ENCODE results near the gene LRRC49. TPM values are rescaled to one million over a fixed set of nuclear protein-coding genes. Genes with fewer than 3 reads are reported as not detected.

Gene LRRC49
- total and polyA plus RNA-seq, 7 donors: 0.44 to 4.4 (median 1.7) TPM

DNA sequence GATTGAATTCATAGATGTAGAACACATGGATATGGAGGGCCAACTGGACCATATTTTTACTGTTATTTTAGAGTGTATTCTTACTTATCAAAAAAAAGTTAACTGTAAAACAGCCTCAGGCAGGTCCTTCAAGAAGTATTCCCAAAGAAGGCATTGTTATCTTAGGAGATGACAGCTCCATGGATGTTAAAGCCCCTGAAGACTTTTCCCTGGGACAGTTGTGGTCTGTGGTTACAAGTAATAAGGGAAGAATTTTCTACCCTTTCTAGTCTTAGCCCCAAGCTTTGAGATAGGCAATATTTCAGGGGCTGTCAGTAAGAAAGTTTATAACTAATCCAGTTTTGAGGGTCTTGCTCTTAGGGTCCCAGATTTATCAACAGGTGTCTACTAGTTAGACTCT is 62.5 kb downstream of the LRRC49 start:
- Histone ChIP-seq H3K4me3 (no peak overlapping the region), H3K4me1 (no peaks in the 10 kb centered on the region), H3K9me3 (peaks cover 4% of the 10 kb centered on the region), H3K27me3 (ENCODE audit: insufficient read depth in 3 of 3, low read length in 2 of 3) (no peaks in the 10 kb centered on the region), H3K36me3 (ENCODE audit: insufficient read depth in 1 of 2, low read depth in 1 of 2) (no peaks in the 10 kb centered on the region), H3K27ac (no peak overlapping the region)
- intact Hi-C loops (cut with DNase I): no loop called here
- TF ChIP-seq CTCF (IDR thresholded peaks at IDR 0.05): no peak
- DNase-seq (no peak), ATAC-seq (no peak)

GRCh38 chr15:70956201-70956995 is 63.8 kb downstream of the LRRC49 start:
- no peak for TF ChIP-seq CTCF (IDR thresholded peaks at IDR 0.05)
- 74 to 84% (median 78%) methylated on average over 3 of the region's 3 CpGs for WGBS, 3 donors
- ATAC-seq: no peak
- H3K9me3 ChIP-seq: no peaks in the 10 kb centered on the region
- intact Hi-C loops (cut with DNase I): no loop called here
- no peak overlapping the region for H3K4me3 ChIP-seq
- DNase-seq: no peak
- H3K27ac ChIP-seq: no peak overlapping the region
- no peaks in the 10 kb centered on the region for H3K36me3 ChIP-seq (ENCODE audit: insufficient read depth in 1 of 2, low read depth in 1 of 2)
- H3K27me3 ChIP-seq (ENCODE audit: insufficient read depth in 3 of 3, low read length in 2 of 3): no peaks in the 10 kb centered on the region
- no peaks in the 10 kb centered on the region for H3K4me1 ChIP-seq

- intact Hi-C loops (cut with DNase I): no loop called here
- ATAC-seq (no peak), DNase-seq (no peak)
- H3K4me1 ChIP-seq: no peaks in the 10 kb centered on the region
- no peak overlapping the region for H3K4me3 ChIP-seq
- H3K27ac ChIP-seq: no peak overlapping the region
- no peaks in the 10 kb centered on the region for H3K36me3 ChIP-seq (ENCODE audit: insufficient read depth in 1 of 2, low read depth in 1 of 2)
- TF ChIP-seq CTCF (IDR thresholded peaks at IDR 0.05): no peak
- H3K27me3 ChIP-seq (ENCODE audit: insufficient read depth in 3 of 3, low read length in 2 of 3): no peaks in the 10 kb centered on the region
- H3K9me3 ChIP-seq: no peaks in the 10 kb centered on the region
Measured at GRCh38 chr15:70962084-70962483, 69.5 kb downstream of the LRRC49 start.

DNA sequence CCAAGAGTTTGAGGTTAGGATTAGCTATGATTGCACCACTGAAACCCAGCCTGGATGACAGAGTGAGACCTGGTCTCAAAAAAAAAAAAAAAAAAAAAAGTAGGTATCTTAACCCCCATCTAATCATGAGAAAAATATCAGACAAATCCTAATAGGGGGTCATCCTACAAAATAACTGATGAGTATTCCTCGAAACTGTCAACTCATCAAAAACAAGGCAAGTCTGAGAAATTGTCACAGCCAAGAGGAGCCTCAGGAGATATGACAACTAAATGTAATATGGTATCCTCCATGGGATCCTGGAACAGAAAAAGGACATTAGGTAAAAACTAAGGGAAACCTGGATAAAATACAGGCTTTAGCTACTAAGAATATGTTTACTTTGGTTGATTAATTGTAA is 70.6 kb downstream of the LRRC49 start:
- ATAC-seq (no peak), DNase-seq (no peak)
- WGBS, 3 donors: 97 to 100% (median 100%) methylated on average over 1 of the region's 1 CpG
- no peaks in the 10 kb centered on the region for H3K27me3 ChIP-seq (ENCODE audit: insufficient read depth in 3 of 3, low read length in 2 of 3)
- TF ChIP-seq CTCF (IDR thresholded peaks at IDR 0.05): no peak
- intact Hi-C loops (cut with DNase I): no loop called here
- no peaks in the 10 kb centered on the region for H3K4me1 ChIP-seq
- no peaks in the 10 kb centered on the region for H3K9me3 ChIP-seq
- H3K4me3 ChIP-seq: no peak overlapping the region
- no peaks in the 10 kb centered on the region for H3K36me3 ChIP-seq (ENCODE audit: insufficient read depth in 1 of 2, low read depth in 1 of 2)
- no peak overlapping the region for H3K27ac ChIP-seq

DNA sequence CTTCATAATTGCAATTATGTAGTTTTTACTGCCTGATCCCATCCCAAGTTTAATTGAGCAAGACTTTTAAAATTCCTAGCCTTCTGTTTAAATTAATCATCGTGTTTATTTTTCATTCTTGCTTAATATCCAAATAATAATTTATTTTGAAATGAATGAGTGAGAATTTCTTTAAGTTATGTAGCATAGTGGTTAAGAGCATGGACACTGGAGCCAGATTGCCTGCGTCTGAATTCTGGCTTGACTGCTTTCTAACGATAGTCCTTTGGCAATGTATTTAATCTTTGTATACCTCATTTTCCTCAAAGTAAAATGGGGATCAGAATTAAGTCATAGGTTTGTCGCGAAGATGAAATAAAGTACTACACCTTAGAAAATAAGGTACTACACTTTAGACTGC is 71.4 kb downstream of the LRRC49 start:
- Histone ChIP-seq H3K27me3 (ENCODE audit: insufficient read depth in 3 of 3, low read length in 2 of 3) (no peaks in the 10 kb centered on the region), H3K36me3 (ENCODE audit: insufficient read depth in 1 of 2, low read depth in 1 of 2) (no peaks in the 10 kb centered on the region), H3K27ac (no peak overlapping the region), H3K9me3 (no peaks in the 10 kb centered on the region), H3K4me3 (no peak overlapping the region), H3K4me1 (no peaks in the 10 kb centered on the region)
- WGBS, 3 donors: 93 to 95% (median 94%) methylated on average over 5 of the region's 5 CpGs
- no peak for TF ChIP-seq CTCF (IDR thresholded peaks at IDR 0.05)
- DNase-seq (no peak), ATAC-seq (no peak)
- intact Hi-C loops (cut with DNase I): no loop called here

Measured in psoas muscle (tissue), 8 donors.